GM18867 (cell line): ENCODE measurements around the gene BPIFB4.
"Not testable (repeated sequence)": the region's sequence is repeated elsewhere in the genome, so short reads cannot be mapped to it uniquely, and the experiment has no call there.

ENCODE experiments used
- ATAC-seq: cut with Tn5 transposase; IDR thresholded peaks from one replicate; pipeline ENCODE4 v1.9.1; 2021; ENCODE audit warnings: mild to moderate bottlenecking, moderate library complexity; ENCODE audit not compliant: unreplicated experiment

BPIFB4 gene

GRCh38 chr20:33083544-33084340 is 4.3 kb downstream of the BPIFB4 start:
- ATAC-seq = no peak

DNA sequence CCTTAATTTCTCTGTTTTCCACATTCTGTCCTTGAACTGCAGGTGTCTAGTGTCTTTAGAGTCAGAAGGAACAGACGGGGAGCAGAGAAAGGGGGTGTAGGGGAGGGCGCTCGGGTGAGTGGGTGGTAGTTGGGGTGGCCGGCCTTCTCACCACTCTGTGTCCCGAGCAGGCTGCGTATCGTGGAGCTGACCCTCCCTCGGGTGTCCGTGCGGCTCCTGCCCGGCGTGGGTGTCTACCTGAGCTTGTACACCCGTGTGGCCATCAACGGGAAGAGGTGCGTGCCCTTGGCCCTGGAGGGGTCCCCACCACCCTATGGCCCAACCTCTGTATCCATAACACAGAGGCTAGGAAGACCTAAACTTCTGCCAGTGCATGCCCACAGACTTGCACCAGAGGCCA is 5.3 kb downstream of the BPIFB4 start:
- no peak for ATAC-seq

GRCh38 chr20:33086052-33086722 is 6.7 kb downstream of the BPIFB4 start:
- no peak for ATAC-seq

DNA sequence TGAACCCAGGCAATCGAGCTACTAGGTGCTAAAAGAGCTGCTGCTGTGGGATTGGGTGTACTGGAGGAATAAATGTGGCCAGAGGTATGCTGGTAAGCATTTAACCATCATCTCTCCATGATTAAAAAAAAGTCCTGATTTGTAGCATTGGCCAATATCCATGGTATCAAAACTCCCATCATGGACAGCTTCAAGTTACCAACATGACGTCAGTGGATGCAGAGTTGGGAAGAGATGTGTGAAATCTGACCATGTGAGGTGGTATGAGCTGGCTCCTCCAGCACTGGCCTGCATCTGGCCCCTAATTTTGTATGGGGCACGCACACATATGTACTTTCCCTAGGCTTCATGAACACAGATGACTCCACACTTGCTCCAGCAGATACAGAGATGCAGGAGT is 11.7 kb downstream of the BPIFB4 start:
- no peak for ATAC-seq

GRCh38 chr20:33091693-33092092 is 12.2 kb downstream of the BPIFB4 start:
- no peak for ATAC-seq

DNA sequence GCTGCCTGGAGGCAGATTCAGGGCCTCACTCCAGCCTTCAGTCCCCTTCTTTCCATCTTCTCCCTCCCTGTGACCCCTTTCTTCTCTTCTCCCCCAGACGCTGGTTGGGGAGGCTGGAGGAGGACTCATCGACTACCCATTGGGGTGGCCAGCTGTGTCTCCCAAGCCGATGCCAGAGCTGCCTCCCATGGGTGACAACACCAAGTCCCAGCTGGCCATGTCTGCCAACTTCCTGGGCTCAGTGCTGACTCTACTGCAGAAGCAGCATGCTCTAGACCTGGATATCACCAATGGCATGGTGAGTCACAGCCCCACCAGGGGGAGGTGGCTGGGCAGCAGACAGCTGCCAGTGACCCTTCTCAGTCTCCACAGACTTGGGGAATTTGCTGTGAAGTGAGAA is 12.9 kb downstream of the BPIFB4 start:
- ATAC-seq = no peak

GRCh38 chr20:33093074-33093473 is 13.6 kb downstream of the BPIFB4 start:
- no peak for ATAC-seq

DNA sequence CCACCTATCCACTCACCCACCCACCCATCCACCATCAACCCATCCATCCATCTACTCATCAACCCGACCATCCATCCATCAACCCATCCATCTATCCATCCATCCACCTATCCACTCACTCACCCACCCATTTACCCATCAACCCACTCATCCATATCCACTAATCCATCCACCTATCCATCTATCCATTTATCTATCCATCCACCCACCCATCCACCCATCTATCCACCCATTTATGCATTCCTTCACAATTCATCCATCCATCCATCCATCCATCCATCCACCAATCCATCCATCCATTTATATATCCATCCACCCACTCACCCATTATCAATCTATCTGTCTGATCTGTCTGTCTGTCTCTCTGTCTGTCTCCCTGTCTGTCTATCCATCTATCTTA is 14.1 kb downstream of the BPIFB4 start:
- ATAC-seq = no peak

DNA sequence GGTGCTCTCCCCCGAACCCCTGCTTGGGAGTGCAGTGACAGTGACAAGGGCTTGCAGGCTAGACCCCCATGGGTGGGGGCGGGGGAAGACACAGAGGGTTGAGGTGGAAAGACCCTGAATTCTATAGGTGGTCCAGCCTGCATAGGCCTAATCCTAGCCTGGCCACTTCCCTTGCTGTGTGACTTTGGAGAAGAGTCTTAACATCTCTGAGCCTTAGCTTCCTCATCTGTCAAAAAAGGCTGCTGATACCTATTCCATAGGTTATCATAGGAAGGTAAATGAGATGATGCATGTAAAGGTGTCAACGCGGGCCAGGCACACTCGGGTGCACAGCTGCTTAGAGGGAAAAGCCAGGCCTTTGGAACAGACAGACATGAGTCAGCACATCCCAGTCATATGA is 15.8 kb downstream of the BPIFB4 start:
- no peak for ATAC-seq

DNA sequence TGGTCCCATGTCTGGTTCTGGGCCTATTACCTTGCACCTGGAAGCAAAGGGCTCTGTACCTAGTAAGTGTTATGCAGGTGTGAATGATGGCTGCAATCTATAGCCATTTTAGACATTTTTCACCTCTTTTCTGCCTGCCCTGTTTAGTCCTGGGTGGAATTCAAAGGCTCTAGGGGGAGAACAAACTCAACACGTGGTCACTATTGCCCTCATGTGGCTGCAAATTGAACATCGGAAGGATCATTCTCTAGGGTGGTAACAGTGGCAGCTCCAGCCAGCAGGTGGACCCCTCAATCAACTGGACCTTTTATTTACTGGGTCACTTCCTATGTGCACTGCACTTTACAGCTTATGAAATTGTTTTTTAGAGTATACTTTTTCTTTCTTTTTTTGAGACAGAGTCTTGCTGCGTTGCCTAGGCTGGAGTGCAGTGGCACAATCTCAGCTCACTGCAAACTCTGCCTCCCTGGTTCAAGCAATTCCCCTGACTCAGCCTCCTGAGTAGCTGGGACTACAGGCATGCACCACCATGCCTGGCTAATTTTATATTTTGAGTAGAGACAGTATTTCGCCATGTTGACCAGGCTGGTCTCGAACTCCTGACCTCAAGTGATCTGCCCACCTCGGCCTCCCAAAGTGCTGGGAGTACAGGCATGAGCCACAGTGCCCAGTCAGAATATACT is 16.6 kb downstream of the BPIFB4 start:
- not testable (repeated sequence) for ATAC-seq

GRCh38 chr20:33097001-33097400 is 17.6 kb downstream of the BPIFB4 start:
- no peak for ATAC-seq

DNA sequence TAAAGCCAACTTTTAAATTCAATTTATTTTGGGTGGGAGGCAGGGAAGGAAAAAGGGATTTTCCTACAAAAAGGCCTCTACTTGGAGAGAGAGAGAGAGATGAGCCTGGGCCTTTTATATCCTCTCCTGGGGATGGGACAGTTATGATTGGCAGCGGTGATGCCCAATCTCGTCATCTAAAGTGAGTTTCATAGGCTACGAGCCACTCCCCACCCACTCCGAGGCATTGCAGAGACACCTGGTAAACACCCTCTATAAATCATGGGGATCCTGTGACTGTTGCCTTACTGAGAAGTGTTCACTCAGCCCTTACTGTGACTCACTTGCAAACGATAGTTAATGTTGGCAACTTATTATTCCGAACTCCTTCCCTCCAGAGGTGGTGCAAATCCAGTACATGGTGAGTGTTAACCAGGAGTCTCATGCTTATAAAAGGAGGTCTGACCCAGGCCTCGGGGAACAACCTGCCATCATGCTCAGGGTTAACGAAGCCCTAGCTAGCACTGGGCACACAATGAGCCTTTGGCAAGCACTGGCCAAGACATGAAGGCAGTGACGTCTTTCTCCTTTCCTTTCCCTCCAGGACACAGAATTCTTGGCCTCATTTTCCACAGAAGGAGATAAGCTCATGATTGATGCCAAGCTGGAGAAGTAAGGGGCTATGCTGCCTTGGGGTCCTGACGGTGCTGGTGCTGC is 20.5 kb downstream of the BPIFB4 start:
- no peak for ATAC-seq

- no peak for ATAC-seq
These were observed 24.1 kb downstream of the BPIFB4 start for GRCh38 chr20:33103556-33103955.

DNA sequence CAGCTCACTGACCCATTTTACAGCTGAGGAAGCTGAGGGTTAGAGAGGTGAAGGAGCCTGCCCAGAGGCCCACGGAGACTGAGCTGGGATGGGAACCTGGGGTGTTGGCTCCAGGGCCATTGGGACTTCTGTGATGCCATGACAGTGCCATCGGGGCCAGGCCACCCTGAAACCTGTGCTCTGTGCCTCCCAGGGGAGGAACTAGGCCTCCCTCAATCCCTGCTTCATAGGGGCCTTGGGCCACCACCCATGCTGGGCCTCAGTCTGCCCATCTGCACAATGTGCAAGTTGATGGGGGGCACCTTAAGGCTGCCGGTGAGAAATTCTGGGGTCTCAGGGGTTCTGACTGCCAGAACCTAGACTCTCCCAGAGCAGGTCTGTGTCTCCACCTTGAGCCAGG is 24.9 kb downstream of the BPIFB4 start:
- no peak for ATAC-seq

GRCh38 chr20:33105316-33105924 is 26.0 kb downstream of the BPIFB4 start:
- ATAC-seq = no peak

- ATAC-seq = not testable (repeated sequence)
These were observed 26.7 kb downstream of the BPIFB4 start for GRCh38 chr20:33106058-33106620.

DNA sequence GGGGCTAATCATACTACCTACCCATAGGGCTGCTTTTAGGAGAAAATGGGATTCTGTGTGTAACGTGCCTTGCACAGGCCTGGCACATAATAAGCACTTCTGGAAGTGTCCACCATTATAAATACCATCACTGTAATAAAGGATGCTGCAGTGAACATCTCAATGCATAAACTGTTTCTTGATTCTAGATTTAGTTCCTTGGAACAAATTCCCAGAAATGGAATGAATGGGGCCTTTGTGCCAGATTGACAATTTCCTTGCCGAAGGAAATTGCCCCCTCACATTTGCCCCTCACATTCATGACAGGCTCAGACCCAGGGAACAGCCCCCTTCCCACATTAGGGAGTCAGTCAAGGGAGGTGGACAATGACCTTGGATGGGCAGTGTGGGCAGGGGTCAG is 29.2 kb downstream of the BPIFB4 start:
- no peak for ATAC-seq

DNA sequence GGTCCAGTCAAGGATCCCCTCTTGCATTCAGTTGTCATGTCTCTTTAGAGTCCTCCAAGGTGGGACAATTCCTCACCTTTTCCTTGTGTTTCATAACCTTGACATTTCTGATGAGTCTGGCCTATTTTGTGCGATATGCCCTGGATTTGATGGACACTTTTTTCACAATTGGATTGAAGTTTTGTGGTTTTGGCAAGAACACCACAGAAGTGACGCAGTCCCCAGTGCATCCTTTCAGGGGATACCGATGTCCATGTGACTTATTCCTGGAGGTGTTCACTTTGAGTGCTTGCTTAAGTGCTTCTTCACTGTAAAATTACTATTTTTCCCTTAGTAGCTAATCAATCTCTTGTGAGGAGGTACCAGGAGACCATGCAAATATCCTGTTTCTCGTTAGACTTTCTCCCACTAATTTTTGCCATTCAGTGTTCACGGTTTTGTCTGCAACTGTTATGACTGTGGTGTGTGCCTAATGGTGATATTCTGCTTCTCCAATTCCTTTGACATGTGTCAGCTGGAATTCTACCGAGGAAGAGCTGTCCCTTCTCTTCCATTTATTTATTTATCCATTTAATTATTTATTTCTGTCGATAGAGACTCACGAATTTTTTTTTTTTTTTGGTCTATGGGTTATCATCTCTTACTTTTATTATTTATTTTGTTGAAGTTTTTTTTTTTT is 30.8 kb downstream of the BPIFB4 start:
- ATAC-seq = no peak

DNA sequence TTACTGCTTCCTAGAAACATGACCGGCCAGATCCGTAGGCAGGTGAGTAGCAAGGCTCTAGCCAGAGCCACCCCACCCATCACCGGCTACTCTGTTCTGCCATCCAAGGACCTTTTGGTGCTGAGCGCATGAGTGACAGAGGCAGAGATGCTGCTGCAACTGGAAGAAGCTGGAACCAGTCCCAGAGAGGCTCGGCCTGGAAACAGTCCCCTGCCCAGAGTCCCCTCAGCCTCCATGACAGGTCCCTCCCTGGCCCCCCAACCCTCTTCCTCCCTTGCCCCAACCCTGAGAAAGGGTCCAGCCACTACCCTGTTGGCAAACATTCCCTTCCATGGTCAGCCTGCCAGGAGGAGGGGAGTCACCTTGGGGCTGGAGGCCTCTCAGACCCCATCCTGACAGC is 31.9 kb downstream of the BPIFB4 start:
- no peak for ATAC-seq
